Measurements from ENCODE around the gene IFI27. TPM values are rescaled to one million over a fixed set of nuclear protein-coding genes. Genes with fewer than 3 reads are reported as not detected.

Gene IFI27
- total RNA-seq, 5 donors from 2014 or later (not counting 1 experiment from before 2014, with no cell fraction given): 1.6 to 6.1 (median 1.8) TPM

DNA sequence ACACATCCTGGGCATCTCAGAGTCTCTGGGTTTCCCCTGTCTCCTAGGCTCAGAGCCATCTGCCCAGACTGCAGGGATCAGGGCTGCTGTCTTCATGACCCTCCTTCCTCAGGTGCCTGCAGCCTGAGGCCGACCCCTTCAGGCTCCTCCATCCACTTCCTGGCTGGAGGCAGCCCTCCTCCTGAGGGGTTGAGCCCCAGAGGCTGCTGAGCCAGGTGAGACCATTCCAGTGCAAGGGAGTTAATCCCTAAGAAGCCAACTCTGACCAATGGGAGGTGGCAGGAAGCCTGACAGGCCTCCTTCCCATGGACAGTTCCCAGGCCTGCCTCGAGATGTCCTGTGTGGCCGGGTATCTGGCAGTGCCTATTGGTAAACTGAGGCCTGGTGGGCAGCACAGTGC is 55.2 kb downstream of the IFI27 start:
- Histone ChIP-seq H3K36me3 (ENCODE audit: control insufficient read depth in 2 of 2, extremely low read depth in 1 of 2, insufficient read depth in 1 of 2, low read length in 1 of 2) (no peaks in the 10 kb centered on the region), H3K4me1 (ENCODE audit: control insufficient read depth in 1 of 2, extremely low read depth in 1 of 2, insufficient read depth in 2 of 2, low read length in 2 of 2) (peaks cover 0 to 6% of the 10 kb centered on the region in 2 experiments), H3K27me3 (replicated peaks in 1 of 2; ENCODE audit: control insufficient read depth in 2 of 2, extremely low read depth in 1 of 2, insufficient read depth in 2 of 2, low read length in 1 of 2) (peaks cover 0 to 10% of the 10 kb centered on the region in 2 experiments), H3K9me3 (no peaks in the 10 kb centered on the region), H3K4me3 (ENCODE audit: control insufficient read depth in 1 of 2, extremely low read depth in 1 of 2, low read length in 1 of 2) (no peak overlapping the region), H3K27ac (ENCODE audit: low read length) (no peak overlapping the region)
- ATAC-seq (replicated peaks in 1 of 4) (no peak), DNase-seq (no peak)
- ChIA-PET POLR2A (no interaction called here), CTCF (interaction anchor here in 1 of 2 donors (0.6 to 1.0 kb wide), 2 partner anchors 14 to 29 kb away, joined by 3 read pairs; no protein-coding TSS in a partner anchor)
- Mint-ChIP-seq H3K9me3 (no peaks in the 10 kb centered on the region), H3K4me1 (peaks cover 24 to 41% (median 30%) of the 10 kb centered on the region in 3 donors), H3K36me3 (no peaks in the 10 kb centered on the region), H3K4me3 (no peak overlapping the region), H3K27me3 (no peaks in the 10 kb centered on the region), H3K27ac (no peak overlapping the region)
- WGBS (ENCODE audit: insufficient coverage): 79% methylated on average over 3 of the region's 3 CpGs

Other genes starting within 250 kb of the IFI27 start
- not detected for gene FAM181A, start 183.4 kb upstream of the IFI27 start, total RNA-seq
- gene ASB2, start 134.2 kb upstream of the IFI27 start, total RNA-seq: 1 to 10 TPM; 2.7 to 5.4 (median 3.3) TPM
- gene CCDC197, start 113.4 kb upstream of the IFI27 start, total RNA-seq: not detected
- gene OTUB2, start 84.4 kb upstream of the IFI27 start, total RNA-seq: under 1 TPM; 0.09 to 0.57 (median 0.28) TPM
- 100 to 1,000 TPM; 258 to 448 (median 265) TPM for gene DDX24, start 29.5 kb upstream of the IFI27 start, total RNA-seq
- gene IFI27L1, start 29.4 kb upstream of the IFI27 start, total RNA-seq: 10 to 100 TPM in 3 of 5 donors, 1 to 10 TPM in 2; 7.1 to 10.4 (median 10.0) TPM
- gene IFI27L2, start 18.9 kb downstream of the IFI27 start, total RNA-seq: 10 to 100 TPM; 18.2 to 37.4 (median 27.7) TPM
- gene PPP4R4, start 63.6 kb downstream of the IFI27 start, total RNA-seq: 1 to 10 TPM in 3 of 5 donors, under 1 TPM in 2; 0.41 to 2.5 (median 1.3) TPM
- under 1 TPM in 1 of 5 donors, not detected in 4; 0.15 TPM for gene SERPINA10, start 182.5 kb downstream of the IFI27 start, total RNA-seq
- not detected for gene SERPINA6, start 212.6 kb downstream of the IFI27 start, total RNA-seq